Type B pancreatic cell (in vitro differentiated cells): Measurements from ENCODE around the gene TBC1D5. TPM values are rescaled to one million over a fixed set of nuclear protein-coding genes. Genes with fewer than 3 reads are reported as not detected.

Experiments
- DNase-seq: peaks from one replicate; pipeline ENCODE4 v3.0.0; 2021; ENCODE audit warnings: mixed read lengths; ENCODE audit not compliant: unreplicated experiment; ENCODE audit errors: extremely low spot score
- H3K27ac Mint-ChIP-seq: 2 replicates; pipeline ENCODE4 v1.8.0; 2021; ENCODE audit warnings: mild to moderate bottlenecking, mixed read lengths
- H3K27me3 Mint-ChIP-seq: 2 replicates; pipeline ENCODE4 v1.8.0; 2021; ENCODE audit warnings: mixed read lengths
- H3K36me3 Mint-ChIP-seq: 2 replicates; pipeline ENCODE4 v1.8.0; 2021; ENCODE audit warnings: mixed read lengths
- H3K4me1 Mint-ChIP-seq: one replicate; pipeline ENCODE4 v1.8.0; 2021; ENCODE audit warnings: mixed read lengths; ENCODE audit not compliant: unreplicated experiment
- H3K4me3 Mint-ChIP-seq: 2 replicates; pipeline ENCODE4 v1.8.0; 2021; ENCODE audit warnings: mild to moderate bottlenecking, mixed read lengths
- H3K9me3 Mint-ChIP-seq: 2 replicates; pipeline ENCODE4 v1.8.0; 2021; ENCODE audit warnings: mixed read lengths
- CTCF ChIP-seq: fragments of 200-600 bp; sonication (generic); conservative IDR thresholded peaks from 2 replicates; pipeline ENCODE4 v1.5.0; 2021; ENCODE audit warnings: antibody characterized with exemption, mild to moderate bottlenecking
- total RNA-seq: library from RNA; stranded (reverse); gene quantifications from 2 replicates; pipeline ENCODE4 v1.2.1, GENCODE V29; 2021; ENCODE audit warnings: low replicate concordance

Gene TBC1D5
- total RNA-seq, 1 donor from 2014 or later: 48.7 TPM

GRCh38 chr3:17607905-17608304 is 134.5 kb downstream of the TBC1D5 start:
- H3K27ac Mint-ChIP-seq: no peak overlapping the region

GRCh38 chr3:17605934-17606333 is 136.5 kb downstream of the TBC1D5 start:
- Mint-ChIP-seq H3K4me3 (no peak overlapping the region), H3K36me3 (peaks cover 5% of the 10 kb centered on the region), H3K9me3 (peaks cover 8% of the 10 kb centered on the region), H3K27me3 (no peaks in the 10 kb centered on the region), H3K27ac (no peak overlapping the region), H3K4me1 (no peaks in the 10 kb centered on the region)
- no peak for DNase-seq
- TF ChIP-seq CTCF: no peak

More at GRCh38 chr3:17607905-17608304, 134.5 kb downstream of the TBC1D5 start:
- no peak for TF ChIP-seq CTCF
- H3K4me3 Mint-ChIP-seq: no peak overlapping the region
- H3K27me3 Mint-ChIP-seq: no peaks in the 10 kb centered on the region
- no peaks in the 10 kb centered on the region for H3K4me1 Mint-ChIP-seq
- H3K36me3 Mint-ChIP-seq: peaks cover 11% of the 10 kb centered on the region
- H3K9me3 Mint-ChIP-seq: peaks cover 9% of the 10 kb centered on the region
- no peak for DNase-seq

GRCh38 chr3:17605032-17605431 is 137.4 kb downstream of the TBC1D5 start:
- H3K9me3 Mint-ChIP-seq: peaks cover 8% of the 10 kb centered on the region
- DNase-seq: no peak
- TF ChIP-seq CTCF: no peak
- peaks cover 5% of the 10 kb centered on the region for H3K36me3 Mint-ChIP-seq
- H3K4me1 Mint-ChIP-seq: no peaks in the 10 kb centered on the region
- no peak overlapping the region for H3K27ac Mint-ChIP-seq
- H3K27me3 Mint-ChIP-seq: no peaks in the 10 kb centered on the region
- H3K4me3 Mint-ChIP-seq: no peak overlapping the region

- H3K27me3 Mint-ChIP-seq: no peaks in the 10 kb centered on the region
- H3K4me3 Mint-ChIP-seq: no peak overlapping the region
- peaks cover 11% of the 10 kb centered on the region for H3K36me3 Mint-ChIP-seq
- peaks cover 15% of the 10 kb centered on the region for H3K9me3 Mint-ChIP-seq
- H3K4me1 Mint-ChIP-seq: no peaks in the 10 kb centered on the region
- H3K27ac Mint-ChIP-seq: no peak overlapping the region
- no peak for DNase-seq
- no peak for TF ChIP-seq CTCF
Observed at GRCh38 chr3:17602126-17602525, 140.3 kb downstream of the TBC1D5 start.

- Mint-ChIP-seq H3K36me3 (peaks cover 15% of the 10 kb centered on the region), H3K9me3 (peaks cover 9% of the 10 kb centered on the region), H3K27ac (no peak overlapping the region), H3K4me3 (no peak overlapping the region), H3K4me1 (no peaks in the 10 kb centered on the region), H3K27me3 (no peaks in the 10 kb centered on the region)
- no peak for TF ChIP-seq CTCF
- no peak for DNase-seq
Observed at GRCh38 chr3:17592956-17593355, 149.5 kb downstream of the TBC1D5 start.

GRCh38 chr3:17590465-17590864 is 152.0 kb downstream of the TBC1D5 start:
- Mint-ChIP-seq H3K4me1 (peaks cover 5% of the 10 kb centered on the region), H3K4me3 (no peak overlapping the region), H3K27me3 (no peaks in the 10 kb centered on the region), H3K36me3 (peaks cover 15% of the 10 kb centered on the region), H3K9me3 (peaks cover 9% of the 10 kb centered on the region), H3K27ac (no peak overlapping the region)
- DNase-seq: no peak
- TF ChIP-seq CTCF: no peak
